ENCODE measurements around the gene EYA2. TPM values are rescaled to one million over a fixed set of nuclear protein-coding genes. Genes with fewer than 3 reads are reported as not detected.

The EYA2 gene
- total RNA-seq, 3 donors from 2014 or later (not counting 1 experiment from before 2014, with no cell fraction given), result 0.30 TPM; not detected in 2

- no peak overlapping the region for H3K27ac Mint-ChIP-seq
- Histone ChIP-seq H3K4me1 (ENCODE audit: control insufficient read depth, insufficient read depth, low read length) (no peaks in the 10 kb centered on the region), H3K9me3 (ENCODE audit: control insufficient read depth, insufficient read depth, low read length) (peaks cover 5% of the 10 kb centered on the region), H3K27me3 (ENCODE audit: control insufficient read depth, insufficient read depth, low read length) (no peaks in the 10 kb centered on the region), H3K36me3 (ENCODE audit: control insufficient read depth, insufficient read depth, low read length) (no peaks in the 10 kb centered on the region), H3K4me3 (ENCODE audit: low read length) (no peak overlapping the region), H3K27ac (ENCODE audit: low read length) (no peak overlapping the region)
- H3K36me3 Mint-ChIP-seq, result no peaks in the 10 kb centered on the region
- intact Hi-C loops (cut with micrococcal nuclease), result no loop called here
- H3K9me3 Mint-ChIP-seq, result no peaks in the 10 kb centered on the region
- H3K27me3 Mint-ChIP-seq (ENCODE audit: low read depth in 2 of 2), result peaks cover 11 to 31% of the 10 kb centered on the region in 2 donors
- no peaks in the 10 kb centered on the region for H3K4me1 Mint-ChIP-seq
- 81% methylated on average over 1 of the region's 1 CpG for WGBS (ENCODE audit: insufficient coverage)
- no peak overlapping the region for H3K4me3 Mint-ChIP-seq
- no peak for DNase-seq
- ATAC-seq, result no peak
- no peak for TF ChIP-seq CTCF (IDR thresholded peaks at IDR 0.05)
Measured at GRCh38 chr20:47044938-47045337, 150.3 kb downstream of the EYA2 start.

GRCh38 chr20:47048054-47048453 is 153.4 kb downstream of the EYA2 start:
- H3K36me3 ChIP-seq (ENCODE audit: control insufficient read depth, insufficient read depth, low read length), result no peaks in the 10 kb centered on the region
- DNase-seq (no peak), ATAC-seq (no peak)
- Mint-ChIP-seq H3K4me3 (no peak overlapping the region), H3K9me3 (no peaks in the 10 kb centered on the region), H3K27me3 (ENCODE audit: low read depth in 2 of 2) (peaks cover 14 to 25% of the 10 kb centered on the region in 2 donors), H3K4me1 (no peaks in the 10 kb centered on the region), H3K36me3 (no peaks in the 10 kb centered on the region), H3K27ac (no peak overlapping the region)
- intact Hi-C loops (cut with micrococcal nuclease), result no loop called here
- H3K9me3 ChIP-seq (ENCODE audit: control insufficient read depth, insufficient read depth, low read length), result peaks cover 5% of the 10 kb centered on the region
- H3K27ac ChIP-seq (ENCODE audit: low read length), result no peak overlapping the region
- no peak for TF ChIP-seq CTCF (IDR thresholded peaks at IDR 0.05)
- no peaks in the 10 kb centered on the region for H3K27me3 ChIP-seq (ENCODE audit: control insufficient read depth, insufficient read depth, low read length)
- 62% methylated on average over 5 of the region's 5 CpGs for WGBS (ENCODE audit: insufficient coverage)
- H3K4me1 ChIP-seq (ENCODE audit: control insufficient read depth, insufficient read depth, low read length), result no peaks in the 10 kb centered on the region
- no peak overlapping the region for H3K4me3 ChIP-seq (ENCODE audit: low read length)

GRCh38 chr20:47049771-47050170 is 155.1 kb downstream of the EYA2 start:
- DNase-seq (no peak), ATAC-seq (no peak)
- Mint-ChIP-seq H3K4me1 (no peaks in the 10 kb centered on the region), H3K36me3 (no peaks in the 10 kb centered on the region), H3K4me3 (no peak overlapping the region), H3K27me3 (ENCODE audit: low read depth in 2 of 2) (peaks cover 11 to 30% of the 10 kb centered on the region in 2 donors), H3K9me3 (no peaks in the 10 kb centered on the region), H3K27ac (no peak overlapping the region)
- Histone ChIP-seq H3K27ac (ENCODE audit: low read length) (no peak overlapping the region), H3K9me3 (ENCODE audit: control insufficient read depth, insufficient read depth, low read length) (peaks cover 5% of the 10 kb centered on the region), H3K27me3 (ENCODE audit: control insufficient read depth, insufficient read depth, low read length) (no peaks in the 10 kb centered on the region), H3K4me3 (ENCODE audit: low read length) (no peak overlapping the region), H3K4me1 (ENCODE audit: control insufficient read depth, insufficient read depth, low read length) (no peaks in the 10 kb centered on the region), H3K36me3 (ENCODE audit: control insufficient read depth, insufficient read depth, low read length) (no peaks in the 10 kb centered on the region)
- intact Hi-C loops (cut with micrococcal nuclease), result no loop called here
- TF ChIP-seq CTCF (IDR thresholded peaks at IDR 0.05), result no peak
- WGBS (ENCODE audit: insufficient coverage), result 51% methylated on average over 6 of the region's 7 CpGs

GRCh38 chr20:47050996-47051395 is 156.4 kb downstream of the EYA2 start:
- 88% methylated on average over 14 of the region's 14 CpGs for WGBS (ENCODE audit: insufficient coverage)
- no peak for ATAC-seq
- no peak overlapping the region for H3K27ac Mint-ChIP-seq

More at GRCh38 chr20:47050996-47051395, 156.4 kb downstream of the EYA2 start:
- DNase-seq, result no peak
- Mint-ChIP-seq H3K27me3 (ENCODE audit: low read depth in 2 of 2) (peaks cover 18 to 22% of the 10 kb centered on the region in 2 donors), H3K36me3 (no peaks in the 10 kb centered on the region), H3K4me3 (no peak overlapping the region), H3K9me3 (no peaks in the 10 kb centered on the region), H3K4me1 (no peaks in the 10 kb centered on the region)
- no peak for TF ChIP-seq CTCF (IDR thresholded peaks at IDR 0.05)
- Histone ChIP-seq H3K4me1 (ENCODE audit: control insufficient read depth, insufficient read depth, low read length) (no peaks in the 10 kb centered on the region), H3K36me3 (ENCODE audit: control insufficient read depth, insufficient read depth, low read length) (no peaks in the 10 kb centered on the region), H3K27me3 (ENCODE audit: control insufficient read depth, insufficient read depth, low read length) (no peaks in the 10 kb centered on the region), H3K9me3 (ENCODE audit: control insufficient read depth, insufficient read depth, low read length) (peaks cover 4% of the 10 kb centered on the region), H3K4me3 (ENCODE audit: low read length) (no peak overlapping the region), H3K27ac (ENCODE audit: low read length) (no peak overlapping the region)
- intact Hi-C loops (cut with micrococcal nuclease), result no loop called here

Data from natural killer cell (primary cell).